A549 (cell line): ENCODE measurements around the gene PLCH2. TPM values are rescaled to one million over a fixed set of nuclear protein-coding genes. Genes with fewer than 3 reads are reported as not detected.

Experiments
- ATAC-seq, 2 experiments: fragments of 200-7000 bp in 1 of 2; fragments of >200 bp in 1 of 2; cut with Nextera tagmentation in 1 of 2; cut with Tn5 transposase in 1 of 2; 3 replicates each; pipeline versions ENCODE4 v1.8.0 to v1.9.1; 2018 to 2020; ENCODE audit warnings: mild to moderate bottlenecking in 1 of 2, moderate library complexity in 1 of 2
- CTCF ChIA-PET: fragments of 300-600 bp; sonication (Branson Sonifier 250); formaldehyde crosslinking; extraction: SDS; loops from one replicate; lab custom pipeline; 2021; ENCODE audit warnings: antibody characterized with exemption, inconsistent platforms; lab: Yijun Ruan, JAX
- POLR2A ChIA-PET: fragments of 350-600 bp; formaldehyde crosslinking; extraction: SDS; loops from one replicate; lab custom pipeline; 2021; ENCODE audit warnings: antibody characterized with exemption, inconsistent platforms; lab: Yijun Ruan, JAX
- DNase-seq, 2 experiments: peaks; one replicate each; pipeline versions ENCODE4 v3.0.0 to v3.0.0-alpha.2; 2011 to 2016; ENCODE audit warnings: low read depth in 1 of 2, low spot score in 1 of 2
- FAIRE-seq: peaks from 2 replicates; lab custom pipeline; 2011; peaks lifted over from hg19 to GRCh38; lab: Jason Lieb, UNC
- H3K27ac ChIP-seq, 2 experiments: fragments of >200 bp; sonication (Bioruptor Twin); formaldehyde crosslinking; 3 replicates each; pipeline ENCODE4 v1.5.1; 2016 to 2017
- H3K4me1 ChIP-seq: fragments of >200 bp; sonication (Bioruptor Twin); formaldehyde crosslinking; 3 replicates; pipeline ENCODE4 v1.6.1; 2016
- H3K4me2 ChIP-seq: fragments of >200 bp; sonication (Bioruptor Twin); formaldehyde crosslinking; 3 replicates; pipeline ENCODE4 v1.6.1; 2016
- H3K4me3 ChIP-seq: fragments of >200 bp; sonication (Bioruptor Twin); formaldehyde crosslinking; 3 replicates; pipeline ENCODE4 v1.5.1; 2016
- H3K9me3 ChIP-seq: fragments of >200 bp; sonication (Bioruptor Twin); formaldehyde crosslinking; 3 replicates; pipeline ENCODE4 v1.6.1; 2016
- BHLHE40 ChIP-seq: IDR thresholded peaks from 2 replicates; pipeline ENCODE4 v1.6.1; 2012; ENCODE audit warnings: low read depth, low read length, inconsistent platforms
- CBX2 ChIP-seq: fragments of 200-600 bp; sonication (generic); IDR thresholded peaks from 2 replicates; pipeline ENCODE4 v1.6.1; 2016; ENCODE audit warnings: low read depth, mild to moderate bottlenecking, borderline replicate concordance
- CHD2 ChIP-seq: fragments of 150-350 bp; IDR thresholded peaks from 2 replicates; pipeline ENCODE4 v1.6.1; 2014; ENCODE audit warnings: low read length; ENCODE audit not compliant: partially characterized antibody
- CTCF ChIP-seq: fragments of >200 bp; sonication (Bioruptor Twin); formaldehyde crosslinking; IDR thresholded peaks from 3 replicates; pipeline ENCODE4 v1.5.1; 2016
- EHMT2 ChIP-seq: fragments of 200-600 bp; sonication (generic); IDR thresholded peaks from 2 replicates; pipeline ENCODE4 v1.6.1; 2016; ENCODE audit warnings: antibody characterized with exemption, low read depth, mild to moderate bottlenecking, moderate library complexity
- FOSB ChIP-seq: fragments of 250-450 bp; sonication (Bioruptor Pico); IDR thresholded peaks from 2 replicates; pipeline ENCODE4 v1.5.0; 2020; ENCODE audit warnings: mild to moderate bottlenecking, moderate library complexity
- FOSL2 ChIP-seq, 2 experiments: fragments of 450-650 bp in 1 of 2; fragments of >200 bp in 1 of 2; sonication (Bioruptor Twin) in 1 of 2; formaldehyde crosslinking; IDR thresholded peaks; 2 replicates each; pipeline versions ENCODE4 v1.5.0 to v1.6.1; 2016 to 2020; ENCODE audit warnings: mild to moderate bottlenecking in 1 of 2, moderate library complexity in 1 of 2
- GATA3 ChIP-seq: IDR thresholded peaks from 2 replicates; pipeline ENCODE4 v1.6.1; 2012; ENCODE audit warnings: borderline replicate concordance
- HMGXB4 ChIP-seq: fragments of 250-450 bp; sonication (Bioruptor Pico); IDR thresholded peaks from 2 replicates; pipeline ENCODE4 v1.5.0; 2021; ENCODE audit warnings: mild to moderate bottlenecking, moderate library complexity, borderline replicate concordance
- HOXA7 ChIP-seq: fragments of 250-450 bp; sonication (Bioruptor Pico); IDR thresholded peaks from 2 replicates; pipeline ENCODE4 v1.5.0; 2020; ENCODE audit warnings: mild to moderate bottlenecking, moderate library complexity
- HOXB13 ChIP-seq: fragments of 250-450 bp; sonication (Bioruptor Pico); IDR thresholded peaks from 2 replicates; pipeline ENCODE4 v1.5.0; 2020; ENCODE audit warnings: low read depth, mild to moderate bottlenecking, moderate library complexity
- HOXB5 ChIP-seq: fragments of 250-450 bp; sonication (Bioruptor Pico); IDR thresholded peaks from 2 replicates; pipeline ENCODE4 v1.5.0; 2020; ENCODE audit warnings: mild to moderate bottlenecking, moderate library complexity
- KDM1A ChIP-seq: fragments of 200-600 bp; sonication (generic); IDR thresholded peaks from 2 replicates; pipeline ENCODE4 v1.6.1; 2016; ENCODE audit warnings: low read depth, mild to moderate bottlenecking
- KDM5A ChIP-seq: fragments of 200-600 bp; sonication (generic); IDR thresholded peaks from 2 replicates; pipeline ENCODE4 v1.6.1; 2016; ENCODE audit warnings: antibody characterized with exemption, mild to moderate bottlenecking
- MYC ChIP-seq: IDR thresholded peaks from 2 replicates; pipeline ENCODE4 v1.6.1; 2012; ENCODE audit warnings: mild to moderate bottlenecking, inconsistent platforms, low read length, improper control_type of control experiment, borderline replicate concordance
- NPAS2 ChIP-seq: fragments of 250-450 bp; sonication (Bioruptor Pico); IDR thresholded peaks from 2 replicates; pipeline ENCODE4 v1.8.0; 2022; ENCODE audit warnings: mild to moderate bottlenecking, moderate library complexity, borderline replicate concordance
- PHF8 ChIP-seq: fragments of 200-600 bp; sonication (generic); IDR thresholded peaks from 2 replicates; pipeline ENCODE4 v1.6.1; 2016; ENCODE audit warnings: low read depth, mild to moderate bottlenecking, antibody characterized with exemption, moderate library complexity, borderline replicate concordance
- POLR2AphosphoS2 ChIP-seq: conservative IDR thresholded peaks from 2 replicates; pipeline ENCODE4 v1.6.1; 2012; ENCODE audit warnings: low read length, improper control_type of control experiment, inconsistent platforms
- RAD21 ChIP-seq, 2 experiments: fragments of >200 bp in 1 of 2; sonication (Bioruptor Twin) in 1 of 2; formaldehyde crosslinking in 1 of 2; IDR thresholded peaks in 1 of 2; conservative IDR thresholded peaks in 1 of 2; 2 replicates in 1 of 2; 3 replicates in 1 of 2; pipeline ENCODE4 v1.6.1; 2012 to 2018; ENCODE audit warnings: inconsistent platforms in 1 of 2
- RCOR1 ChIP-seq: fragments of 150-350 bp; IDR thresholded peaks from 2 replicates; pipeline ENCODE4 v1.6.1; 2014; ENCODE audit warnings: antibody characterized with exemption, low read length, low read depth
- RNF2 ChIP-seq: fragments of 200-600 bp; sonication (generic); IDR thresholded peaks from 2 replicates; pipeline ENCODE4 v1.6.1; 2016; ENCODE audit warnings: low read depth, mild to moderate bottlenecking, antibody characterized with exemption, moderate library complexity, borderline replicate concordance
- SREBF2 ChIP-seq: fragments of 450-650 bp; IDR thresholded peaks from 2 replicates; pipeline ENCODE4 v1.6.1; 2014; ENCODE audit warnings: mild to moderate bottlenecking, moderate library complexity
- USF2 ChIP-seq: fragments of 450-650 bp; IDR thresholded peaks from 2 replicates; pipeline ENCODE4 v1.6.1; 2014; ENCODE audit warnings: antibody characterized with exemption
- WGBS: methylation state at CpG from one replicate; pipeline ENCODE4 v1.1.6; 2017; ENCODE audit errors: missing lambda C conversion rate; 5-methylcytosine and 5-hydroxymethylcytosine counted together
- polyA plus RNA-seq, 4 experiments: library from polyadenylated mRNA; depleted of rRNA in 3 of 4; stranded (reverse); fragments of >200 nt; fragmentation: RNase III in 1 of 4; extraction: RNeasy Plus Mini Kit Qiagen cat#74134 plus additional on column Dnase treatment in 1 of 4; gene quantifications; 2 replicates in 3 of 4; 3 replicates in 1 of 4; pipeline ENCODE4 v1.2.3, GENCODE V29; 2011 to 2017

Gene PLCH2
- polyA plus RNA-seq, 2 of the 4 experiments (the other 2 are of a cell fraction), result 0.10 to 0.18 TPM

GRCh38 chr1:2503554-2504224 lies 27.6 kb downstream of the PLCH2 start (continued):
- TF ChIP-seq KDM5A (no peak), RAD21 (conservative IDR thresholded peaks at IDR 0.05 in 1 of 2, IDR thresholded peaks at IDR 0.05 in 1 of 2) (no peak), SREBF2 (no peak), USF2 (no peak), PHF8 (no peak), FOSL2 (IDR thresholded peaks at IDR 0.05) (no peak), FOSL2 (CRISPR knock-in tag; IDR thresholded peaks at IDR 0.05) (no peak), BHLHE40 (no peak)

- no peaks in the 10 kb centered on the region for H3K4me1 ChIP-seq
- H3K27ac ChIP-seq, result no peak overlapping the region
- FAIRE-seq, result no peak
- H3K9me3 ChIP-seq, result no peaks in the 10 kb centered on the region
- DNase-seq, result no peak
- no peak overlapping the region for H3K4me3 ChIP-seq
- no peak overlapping the region for H3K4me2 ChIP-seq
- ATAC-seq, result no peak
- TF ChIP-seq HMGXB4 (CRISPR knock-in tag) (no peak), RCOR1 (no peak)
- ChIA-PET POLR2A (no interaction called here), CTCF (no interaction called here)
- WGBS, result 90% methylated on average over 9 of the region's 36 CpGs
Measured at GRCh38 chr1:2504225-2504948, 28.3 kb downstream of the PLCH2 start.

- H3K9me3 ChIP-seq, result no peaks in the 10 kb centered on the region
- H3K4me1 ChIP-seq, result no peaks in the 10 kb centered on the region
- CTCF ChIA-PET, result no interaction called here
- no peak for TF ChIP-seq RNF2
- H3K4me3 ChIP-seq, result no peak overlapping the region
- WGBS, result 89% methylated on average over 19 of the region's 22 CpGs
- no peak overlapping the region for H3K27ac ChIP-seq
- ATAC-seq, result no peak
- FAIRE-seq, result no peak
- no peak for DNase-seq
- POLR2A ChIA-PET, result no interaction called here
- H3K4me2 ChIP-seq, result no peak overlapping the region
Measured at GRCh38 chr1:2504949-2505272, 28.8 kb downstream of the PLCH2 start.

- Histone ChIP-seq H3K27ac (no peak overlapping the region), H3K4me2 (no peak overlapping the region), H3K9me3 (no peaks in the 10 kb centered on the region), H3K4me1 (no peaks in the 10 kb centered on the region), H3K4me3 (no peak overlapping the region)
- CTCF ChIA-PET, result no interaction called here
- FAIRE-seq, result no peak
- 77% methylated on average over 14 of the region's 21 CpGs for WGBS
- POLR2A ChIA-PET, result interaction anchor here (1.0 kb wide), 1 partner anchor 11 kb away, joined by 3 read pairs; no protein-coding TSS in a partner anchor
- no peak for DNase-seq
- ATAC-seq, result peak in 1 of 2 experiments; percentile 13; a peak in 2 of 6 replicates
- no peak for TF ChIP-seq POLR2AphosphoS2
- no peak for TF ChIP-seq EHMT2
- TF ChIP-seq NPAS2 (CRISPR knock-in tag), result no peak
- TF ChIP-seq HOXB13 (CRISPR knock-in tag), result no peak
- no peak for TF ChIP-seq KDM1A
- TF ChIP-seq MYC, result no peak
- no peak for TF ChIP-seq CHD2
- no peak for TF ChIP-seq FOSB
- no peak for TF ChIP-seq CTCF
- no peak for TF ChIP-seq HOXA7 (CRISPR knock-in tag)
- TF ChIP-seq HOXB5 (CRISPR knock-in tag), result no peak
- TF ChIP-seq HMGXB4 (CRISPR knock-in tag), result no peak
- no peak for TF ChIP-seq GATA3
- no peak for TF ChIP-seq RCOR1
- TF ChIP-seq RNF2, result no peak
- TF ChIP-seq CBX2, result no peak
Measured at GRCh38 chr1:2505461-2505994, 29.4 kb downstream of the PLCH2 start.
